ENCODE data around the gene SEMA5A. TPM values are rescaled to one million over a fixed set of nuclear protein-coding genes. Genes with fewer than 3 reads are reported as not detected.

SEMA5A gene
- total RNA-seq, 2 donors from 2014 or later: 0.14 to 0.23 TPM

DNA sequence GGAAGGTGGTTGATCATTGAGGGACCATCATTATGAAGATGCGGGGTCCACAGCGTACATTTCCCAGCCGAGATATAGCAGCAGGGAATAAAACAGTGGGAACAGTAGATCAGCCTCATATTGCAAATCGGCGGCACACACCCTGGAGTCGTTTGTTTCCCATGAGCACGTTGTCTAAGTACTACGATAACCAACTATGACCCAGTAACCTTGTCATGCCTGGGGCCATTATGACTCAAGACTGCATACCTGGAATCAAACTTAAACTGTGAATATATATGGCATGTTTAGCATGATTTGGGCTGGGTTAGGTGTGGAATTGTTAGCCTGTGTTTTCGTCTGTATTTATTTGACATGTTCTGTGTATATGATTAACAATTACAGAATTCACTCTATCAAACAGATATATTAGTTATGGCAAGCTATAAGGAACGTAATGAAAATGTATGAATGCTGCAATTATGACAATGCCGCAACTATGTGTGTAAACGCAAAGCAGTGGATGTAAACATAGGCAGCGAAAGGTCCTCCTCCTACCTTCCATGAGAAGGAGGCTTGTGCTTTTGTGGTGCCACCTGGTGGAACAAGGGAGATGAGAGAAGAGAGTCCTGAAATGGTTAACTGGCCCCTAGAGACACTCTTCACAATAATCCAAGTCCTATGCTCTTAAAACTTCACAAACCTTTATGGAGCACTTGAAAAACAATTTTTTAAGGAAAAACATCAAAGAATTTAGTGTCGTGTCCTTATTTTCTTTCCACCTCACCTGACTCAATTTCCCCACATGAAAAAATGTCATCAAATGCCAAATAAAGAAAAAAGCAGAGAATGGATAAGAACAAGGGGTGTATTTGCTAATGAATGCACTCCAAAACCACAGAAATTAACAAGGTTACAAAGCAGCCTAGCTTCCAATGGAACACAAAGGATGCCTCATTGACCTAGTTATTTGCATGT lies 47.1 kb downstream of the SEMA5A start:
- H3K27me3 Mint-ChIP-seq (ENCODE audit: low read depth): no peaks in the 10 kb centered on the region
- DNase-seq (no peak), ATAC-seq (replicated peaks in 1 of 2) (no peak)

DNA sequence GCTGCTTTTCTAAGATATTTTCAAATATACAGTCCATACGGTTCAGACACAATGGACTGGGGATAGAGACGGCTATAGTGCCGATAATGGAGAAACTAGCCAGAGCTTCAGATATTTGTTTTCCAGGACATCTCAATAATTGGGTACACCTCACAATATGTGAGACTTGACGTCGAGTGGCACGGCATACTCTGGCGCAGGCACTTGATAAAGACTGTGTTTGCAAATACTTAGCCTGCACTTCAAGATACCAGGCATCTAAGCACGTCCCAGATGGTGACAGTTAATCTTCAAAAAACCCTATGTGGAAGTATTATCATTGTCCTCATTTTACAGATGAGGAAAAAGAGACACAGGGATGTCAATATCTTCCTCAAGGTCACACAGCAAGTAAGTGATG lies 48.5 kb downstream of the SEMA5A start:
- no peaks in the 10 kb centered on the region for H3K27me3 Mint-ChIP-seq (ENCODE audit: low read depth)
- no peaks in the 10 kb centered on the region for H3K36me3 Mint-ChIP-seq (ENCODE audit: insufficient read depth in 2 of 2)
- no peak overlapping the region for H3K4me3 Mint-ChIP-seq
- H3K9me3 Mint-ChIP-seq: no peaks in the 10 kb centered on the region
- DNase-seq: no peak
- no peak overlapping the region for H3K27ac Mint-ChIP-seq
- no peak for ATAC-seq (replicated peaks in 1 of 2)
- H3K4me1 Mint-ChIP-seq (ENCODE audit: low read depth): no peaks in the 10 kb centered on the region

More for the DNA sequence above, 47.1 kb downstream of the SEMA5A start:
- Mint-ChIP-seq H3K27ac (no peak overlapping the region), H3K9me3 (no peaks in the 10 kb centered on the region), H3K36me3 (ENCODE audit: insufficient read depth in 2 of 2) (no peaks in the 10 kb centered on the region), H3K4me3 (no peak overlapping the region), H3K4me1 (ENCODE audit: low read depth) (no peaks in the 10 kb centered on the region)

DNA sequence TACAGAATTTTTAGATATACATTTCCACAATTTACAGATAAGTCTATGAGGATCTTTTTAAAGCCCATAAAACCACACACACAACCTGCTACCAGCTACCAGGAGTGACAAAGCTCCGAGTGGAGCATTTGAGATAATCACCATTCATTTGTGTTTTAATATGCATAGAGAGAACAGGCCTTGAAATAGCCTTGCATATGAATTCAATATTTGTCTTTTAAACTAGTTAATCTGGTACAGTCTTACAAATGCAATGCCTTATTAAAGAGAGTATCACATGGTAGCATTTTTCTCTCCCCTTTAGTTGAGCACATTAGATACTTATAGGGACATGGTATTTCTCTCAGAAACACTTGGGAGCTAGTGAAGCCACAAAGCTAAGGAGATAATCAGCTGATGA lies 49.1 kb downstream of the SEMA5A start:
- Mint-ChIP-seq H3K27me3 (ENCODE audit: low read depth) (no peaks in the 10 kb centered on the region), H3K27ac (no peak overlapping the region), H3K4me1 (ENCODE audit: low read depth) (no peaks in the 10 kb centered on the region), H3K4me3 (no peak overlapping the region), H3K36me3 (ENCODE audit: insufficient read depth in 2 of 2) (no peaks in the 10 kb centered on the region), H3K9me3 (peaks cover 0 to 1% of the 10 kb centered on the region in 2 donors)
- ATAC-seq (replicated peaks in 1 of 2): no peak
- DNase-seq: no peak

DNA sequence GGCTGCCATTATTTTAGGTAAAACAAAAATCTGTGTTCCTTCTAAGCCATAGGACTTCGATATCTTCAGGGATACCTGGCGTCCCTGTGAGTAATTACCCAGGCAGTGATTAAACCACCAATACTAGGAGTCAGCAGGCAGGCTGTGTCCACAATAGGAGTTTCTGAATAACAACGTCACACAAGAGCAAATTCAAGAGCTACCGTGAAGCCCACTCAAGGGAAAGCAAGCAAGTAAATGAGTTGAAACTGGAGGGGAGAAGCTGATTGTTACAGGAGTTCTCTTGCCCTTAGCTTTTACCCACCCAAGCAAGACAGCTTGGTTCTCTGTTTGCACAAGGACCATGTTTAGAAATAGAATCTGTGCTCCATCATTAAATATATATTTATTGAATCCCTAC lies 50.8 kb downstream of the SEMA5A start:
- Mint-ChIP-seq H3K9me3 (peaks cover 0 to 1% of the 10 kb centered on the region in 2 donors), H3K4me3 (no peak overlapping the region), H3K4me1 (ENCODE audit: low read depth) (no peaks in the 10 kb centered on the region), H3K27me3 (ENCODE audit: low read depth) (no peaks in the 10 kb centered on the region), H3K36me3 (ENCODE audit: insufficient read depth in 2 of 2) (no peaks in the 10 kb centered on the region), H3K27ac (no peak overlapping the region)
- DNase-seq (no peak), ATAC-seq (replicated peaks in 1 of 2) (no peak)

DNA sequence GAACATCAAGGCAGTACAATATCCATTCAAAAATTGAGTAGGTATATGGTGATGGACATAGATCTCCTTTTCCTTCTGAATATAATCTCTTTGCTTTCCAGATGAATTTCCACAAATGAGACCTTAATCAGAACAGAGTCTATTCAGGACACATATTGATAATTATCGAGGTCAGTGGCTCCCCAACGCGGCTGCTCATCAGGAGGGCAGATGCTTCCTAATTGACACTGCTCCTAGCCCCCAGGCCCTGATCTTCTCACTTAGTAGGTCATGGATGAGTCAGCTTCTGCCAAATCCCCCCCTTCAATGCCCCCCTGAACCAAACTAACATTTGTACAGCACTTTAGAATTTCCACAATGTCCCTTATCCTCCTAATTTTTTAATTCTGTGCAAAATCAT lies 51.6 kb downstream of the SEMA5A start:
- DNase-seq: no peak
- ATAC-seq (replicated peaks in 1 of 2): no peak
- Mint-ChIP-seq H3K27ac (no peak overlapping the region), H3K4me3 (no peak overlapping the region), H3K27me3 (ENCODE audit: low read depth) (no peaks in the 10 kb centered on the region), H3K36me3 (ENCODE audit: insufficient read depth in 2 of 2) (no peaks in the 10 kb centered on the region), H3K9me3 (peaks cover 0 to 1% of the 10 kb centered on the region in 2 donors), H3K4me1 (ENCODE audit: low read depth) (no peaks in the 10 kb centered on the region)

DNA sequence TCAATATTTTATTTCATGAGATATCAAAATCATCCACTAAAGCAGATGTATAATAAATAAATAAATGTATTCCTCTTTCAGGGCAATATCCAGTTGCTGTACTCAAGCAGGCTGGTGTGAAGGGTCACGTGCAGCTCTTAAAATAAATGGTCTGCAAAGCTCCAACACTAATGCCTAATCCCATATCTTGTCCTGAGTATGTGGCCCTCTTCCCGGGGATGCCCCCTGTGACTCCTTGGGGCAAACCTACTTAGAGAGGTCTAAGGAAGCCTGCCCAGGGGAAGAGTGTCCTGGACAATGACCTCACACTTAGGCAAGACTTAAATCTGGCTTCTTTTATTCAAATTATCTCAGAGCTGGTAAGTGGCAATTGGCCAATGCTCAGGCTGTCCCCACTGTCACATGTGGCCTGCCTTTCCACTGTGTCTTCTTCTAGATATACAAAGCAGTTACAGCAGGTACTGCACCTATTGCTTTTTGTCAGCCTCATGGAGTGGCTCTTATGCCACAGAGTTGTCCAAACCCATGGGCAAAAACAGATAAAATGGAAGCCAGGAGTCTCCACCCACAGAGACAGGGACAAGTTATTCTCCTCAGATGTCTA lies 55.3 kb downstream of the SEMA5A start:
- DNase-seq (no peak), ATAC-seq (replicated peaks in 1 of 2) (no peak)
- Mint-ChIP-seq H3K4me1 (ENCODE audit: low read depth) (no peaks in the 10 kb centered on the region), H3K9me3 (peaks cover 2 to 3% of the 10 kb centered on the region in 2 donors), H3K27ac (no peak overlapping the region), H3K4me3 (no peak overlapping the region), H3K36me3 (ENCODE audit: insufficient read depth in 2 of 2) (no peaks in the 10 kb centered on the region), H3K27me3 (ENCODE audit: low read depth) (no peaks in the 10 kb centered on the region)

DNA sequence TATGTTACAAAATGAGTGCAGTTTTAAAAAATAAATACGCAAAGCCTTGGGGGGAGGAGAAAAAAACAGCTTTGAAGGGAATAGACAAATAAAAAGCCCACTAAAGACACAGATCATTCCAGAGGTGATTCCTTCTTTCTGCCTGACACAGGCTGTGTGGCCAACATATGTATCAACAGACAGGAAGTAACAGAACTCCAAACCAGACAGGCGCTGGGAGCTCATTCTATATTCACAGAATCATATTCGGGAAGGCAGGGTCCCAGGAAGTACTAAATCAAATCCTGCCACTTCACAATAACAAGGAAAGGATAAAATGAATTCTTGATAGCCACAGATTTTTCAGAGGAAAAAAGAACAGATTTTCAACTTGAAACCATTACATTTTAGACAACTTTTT lies 62.1 kb downstream of the SEMA5A start:
- DNase-seq (no peak), ATAC-seq (replicated peaks in 1 of 2) (no peak)
- H3K36me3 Mint-ChIP-seq (ENCODE audit: insufficient read depth in 2 of 2): no peaks in the 10 kb centered on the region
- H3K4me1 Mint-ChIP-seq (ENCODE audit: low read depth): no peaks in the 10 kb centered on the region
- H3K4me3 Mint-ChIP-seq: no peak overlapping the region
- no peak overlapping the region for H3K27ac Mint-ChIP-seq
- H3K9me3 Mint-ChIP-seq: peaks cover 5% of the 10 kb centered on the region in 2 donors
- no peaks in the 10 kb centered on the region for H3K27me3 Mint-ChIP-seq (ENCODE audit: low read depth)

DNA sequence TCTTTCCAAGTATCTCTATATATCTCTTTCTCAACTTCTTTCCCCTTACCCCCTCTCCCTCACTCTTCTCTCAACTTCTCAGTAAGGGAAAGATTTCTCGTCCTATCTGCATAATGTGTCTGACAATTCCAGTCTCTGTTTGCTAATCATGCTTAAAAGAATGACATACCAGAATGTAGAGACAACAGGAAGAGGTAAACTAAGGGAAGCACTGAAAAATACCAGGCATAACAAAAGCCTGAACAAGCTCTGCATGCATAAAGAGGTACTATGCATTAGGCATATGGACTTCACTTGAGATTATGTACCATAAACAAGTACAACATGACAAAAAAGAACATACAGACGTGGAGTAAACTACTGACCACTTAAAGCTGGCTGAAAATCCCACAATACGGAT lies 62.6 kb downstream of the SEMA5A start:
- no peak for ATAC-seq (replicated peaks in 1 of 2)
- Mint-ChIP-seq H3K9me3 (peaks cover 5% of the 10 kb centered on the region in 2 donors), H3K27ac (no peak overlapping the region), H3K4me3 (no peak overlapping the region), H3K36me3 (ENCODE audit: insufficient read depth in 2 of 2) (no peaks in the 10 kb centered on the region), H3K27me3 (ENCODE audit: low read depth) (no peaks in the 10 kb centered on the region), H3K4me1 (ENCODE audit: low read depth) (no peaks in the 10 kb centered on the region)
- DNase-seq: no peak

DNA sequence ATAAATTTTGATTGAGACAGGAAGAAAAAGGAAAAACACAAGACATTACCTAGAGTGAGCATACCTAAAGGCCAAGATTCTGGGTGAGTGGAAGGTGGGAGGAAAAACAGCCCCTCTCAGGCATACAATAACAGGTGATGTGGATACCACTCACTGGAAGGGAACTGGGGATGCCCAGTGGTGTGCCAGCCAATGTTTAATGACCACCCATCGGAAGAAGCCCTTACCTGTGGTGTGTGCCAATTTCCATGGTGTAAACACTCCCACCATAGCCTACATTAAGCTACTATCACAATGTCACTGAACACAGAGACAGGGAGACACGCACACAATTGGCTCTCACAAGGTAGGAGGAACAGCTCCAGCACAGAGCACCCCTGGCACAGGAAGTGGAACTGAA lies 63.5 kb downstream of the SEMA5A start:
- ATAC-seq (replicated peaks in 1 of 2) (no peak), DNase-seq (no peak)
- peaks cover 8% of the 10 kb centered on the region in 2 donors for H3K9me3 Mint-ChIP-seq
- H3K36me3 Mint-ChIP-seq (ENCODE audit: insufficient read depth in 2 of 2): peaks cover 2 to 3% of the 10 kb centered on the region in 2 donors
- H3K27ac Mint-ChIP-seq: no peak overlapping the region
- no peaks in the 10 kb centered on the region for H3K4me1 Mint-ChIP-seq (ENCODE audit: low read depth)
- no peak overlapping the region for H3K4me3 Mint-ChIP-seq
- no peaks in the 10 kb centered on the region for H3K27me3 Mint-ChIP-seq (ENCODE audit: low read depth)

DNA sequence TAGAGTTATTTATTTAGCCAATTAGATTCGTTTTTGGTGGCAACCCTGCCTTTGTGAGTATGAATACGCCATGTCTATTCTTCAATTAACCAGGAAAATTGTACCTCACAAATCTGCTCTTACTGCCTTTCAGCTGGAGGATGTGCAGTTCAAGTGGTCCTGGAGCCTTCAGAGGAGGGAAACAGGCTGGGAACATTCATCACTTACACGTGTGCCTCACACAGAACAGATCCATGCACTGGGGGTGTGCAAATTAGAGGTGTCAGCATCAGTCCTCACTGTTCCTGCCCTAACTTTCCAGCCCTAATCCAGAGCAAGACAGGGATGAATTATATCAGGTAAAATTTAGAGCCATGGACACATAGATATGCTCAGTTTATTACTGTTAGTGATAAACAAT lies 65.4 kb downstream of the SEMA5A start:
- Mint-ChIP-seq H3K4me3 (no peak overlapping the region), H3K27ac (no peak overlapping the region), H3K36me3 (ENCODE audit: insufficient read depth in 2 of 2) (peaks cover 4 to 6% of the 10 kb centered on the region in 2 donors), H3K4me1 (ENCODE audit: low read depth) (no peaks in the 10 kb centered on the region), H3K27me3 (ENCODE audit: low read depth) (no peaks in the 10 kb centered on the region), H3K9me3 (peaks cover 11 to 14% of the 10 kb centered on the region in 2 donors)
- DNase-seq (no peak), ATAC-seq (replicated peaks in 1 of 2) (no peak)

DNA sequence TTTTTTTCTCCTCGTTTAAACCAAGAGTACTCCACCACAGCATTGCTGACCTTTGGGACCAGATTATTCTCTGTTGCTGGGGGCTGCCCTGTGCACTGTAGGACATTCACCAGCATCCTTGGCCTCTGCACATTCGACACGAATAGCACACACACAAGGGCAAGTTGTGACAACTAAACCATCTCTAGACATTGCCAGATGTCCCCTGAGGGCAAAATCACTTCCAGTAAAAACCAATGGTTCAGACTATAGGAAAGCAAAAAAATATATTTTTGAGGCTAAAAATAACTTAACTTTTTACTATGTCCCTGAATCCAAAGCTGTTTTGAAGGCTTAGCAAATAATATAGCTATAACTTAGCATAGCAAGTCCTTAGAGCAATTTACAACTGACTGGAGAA lies 65.9 kb downstream of the SEMA5A start:
- no peak for ATAC-seq (replicated peaks in 1 of 2)
- no peak for DNase-seq
- no peak overlapping the region for H3K27ac Mint-ChIP-seq
- H3K27me3 Mint-ChIP-seq (ENCODE audit: low read depth): no peaks in the 10 kb centered on the region
- no peaks in the 10 kb centered on the region for H3K4me1 Mint-ChIP-seq (ENCODE audit: low read depth)
- H3K4me3 Mint-ChIP-seq: no peak overlapping the region
- peaks cover 10 to 16% of the 10 kb centered on the region in 2 donors for H3K9me3 Mint-ChIP-seq
- peaks cover 4 to 8% of the 10 kb centered on the region in 2 donors for H3K36me3 Mint-ChIP-seq (ENCODE audit: insufficient read depth in 2 of 2)

DNA sequence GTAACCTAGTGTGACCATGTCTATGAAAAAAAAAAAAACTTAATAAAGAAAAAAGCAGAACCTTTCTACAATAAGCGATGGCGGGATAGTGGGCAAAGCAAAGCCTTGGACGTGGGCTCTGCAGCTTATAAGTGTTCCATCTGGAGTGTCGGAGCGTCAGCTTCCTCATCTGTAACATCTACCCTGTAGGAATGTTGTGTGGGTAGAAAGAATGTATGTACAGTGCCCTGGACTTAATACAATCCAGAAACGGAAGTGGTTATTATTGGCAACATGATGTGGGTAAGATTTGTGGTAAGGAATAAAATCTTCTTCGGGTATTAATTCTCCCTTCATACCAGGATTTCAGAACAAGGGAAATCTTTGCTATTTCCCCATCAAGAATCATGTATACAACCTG lies 66.5 kb downstream of the SEMA5A start:
- peaks cover 10 to 15% of the 10 kb centered on the region in 2 donors for H3K9me3 Mint-ChIP-seq
- no peak for DNase-seq
- ATAC-seq (replicated peaks in 1 of 2): no peak
- no peak overlapping the region for H3K27ac Mint-ChIP-seq
- no peaks in the 10 kb centered on the region for H3K4me1 Mint-ChIP-seq (ENCODE audit: low read depth)
- H3K36me3 Mint-ChIP-seq (ENCODE audit: insufficient read depth in 2 of 2): peaks cover 4 to 8% of the 10 kb centered on the region in 2 donors
- no peak overlapping the region for H3K4me3 Mint-ChIP-seq
- H3K27me3 Mint-ChIP-seq (ENCODE audit: low read depth): no peaks in the 10 kb centered on the region

DNA sequence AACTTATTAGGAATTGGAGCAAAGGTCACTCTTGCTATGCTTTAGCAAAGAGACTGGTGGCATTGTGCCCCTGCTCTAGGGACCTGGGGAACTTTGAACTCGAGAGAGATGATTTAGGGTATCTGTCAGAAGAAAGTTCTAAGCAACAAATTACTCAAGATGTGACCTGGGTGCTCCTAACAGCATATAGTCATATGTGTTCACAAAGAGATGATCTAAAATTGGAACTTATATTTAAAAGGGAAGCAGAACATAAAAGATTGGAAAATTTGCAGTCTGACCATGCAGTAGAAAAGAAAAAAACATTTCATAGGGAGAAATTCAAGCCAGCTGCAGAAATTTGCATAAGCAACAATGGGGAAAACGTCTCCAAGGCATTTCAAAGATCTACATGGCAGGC lies 68.3 kb downstream of the SEMA5A start:
- Mint-ChIP-seq H3K4me3 (no peak overlapping the region), H3K27me3 (ENCODE audit: low read depth) (no peaks in the 10 kb centered on the region), H3K36me3 (ENCODE audit: insufficient read depth in 2 of 2) (peaks cover 4 to 8% of the 10 kb centered on the region in 2 donors), H3K27ac (no peak overlapping the region), H3K9me3 (peaks cover 10 to 19% of the 10 kb centered on the region in 2 donors), H3K4me1 (ENCODE audit: low read depth) (no peaks in the 10 kb centered on the region)
- ATAC-seq (replicated peaks in 1 of 2) (no peak), DNase-seq (no peak)
